NCI-H2081 (cell line): ENCODE measurements around the gene VOPP1.
A peak's percentile ranks its signal among the peaks of the same experiment; 100 is the strongest.

ENCODE experiments used
- DNase-seq, 2 experiments: peaks; one replicate each; lab custom pipeline; 2025; lab: John Stamatoyannopoulos, UW

Gene VOPP1

DNA sequence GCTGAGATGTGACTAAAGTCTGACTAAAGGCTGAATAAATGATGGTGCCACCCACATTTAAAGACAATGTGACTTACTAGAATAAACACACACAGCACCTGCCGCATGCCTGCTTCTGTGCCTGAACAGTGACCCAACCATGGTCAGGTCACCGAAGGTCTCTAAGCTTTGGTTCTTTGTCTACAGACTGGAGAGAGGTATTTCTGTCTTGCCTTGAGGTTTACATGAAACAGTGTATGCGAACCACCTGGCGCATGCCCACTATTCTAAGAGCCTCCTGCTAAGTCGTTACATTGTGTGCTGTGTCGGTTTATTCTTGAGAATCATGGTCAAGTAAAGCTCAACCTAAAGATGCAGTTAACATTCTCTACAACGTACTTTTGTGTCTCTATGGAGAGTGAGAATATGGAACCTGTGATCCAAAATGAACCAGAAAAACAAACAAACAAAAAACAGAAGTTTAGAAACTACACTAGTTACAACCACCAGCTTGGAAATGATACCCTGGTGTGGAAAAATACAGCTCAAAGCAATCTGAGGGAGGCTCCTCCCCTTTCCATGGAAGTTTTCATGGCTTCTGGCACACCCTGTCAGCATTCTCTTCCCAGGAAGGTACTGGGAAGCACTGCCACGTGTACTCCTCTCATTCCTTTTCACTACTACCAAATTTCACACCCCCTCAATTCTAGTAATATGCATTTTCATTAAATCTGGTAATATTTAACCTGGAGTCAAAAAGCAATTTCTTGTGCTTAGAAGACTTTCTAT, 40.0 kb downstream of the VOPP1 start:
- DNase-seq: no peak

DNA sequence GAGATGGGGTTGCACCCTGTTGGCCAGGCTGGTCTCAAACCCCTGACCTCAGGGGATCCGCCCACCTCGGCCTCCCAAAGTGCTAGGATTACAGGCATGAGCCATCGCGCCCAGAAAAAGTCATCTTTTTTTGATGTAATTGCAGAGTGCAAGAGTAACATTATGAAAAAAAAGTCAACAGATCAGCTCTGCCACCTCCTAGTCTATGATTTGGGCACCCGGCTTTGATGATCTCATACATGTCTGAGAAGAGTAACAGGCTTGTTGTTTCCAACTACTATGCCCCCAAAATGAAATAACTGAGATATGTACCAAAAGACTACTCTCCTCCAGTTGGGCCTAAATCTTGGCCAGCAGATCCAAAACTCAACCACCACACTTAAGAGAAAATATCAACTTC, 40.8 kb downstream of the VOPP1 start:
- DNase-seq: no peak

DNA sequence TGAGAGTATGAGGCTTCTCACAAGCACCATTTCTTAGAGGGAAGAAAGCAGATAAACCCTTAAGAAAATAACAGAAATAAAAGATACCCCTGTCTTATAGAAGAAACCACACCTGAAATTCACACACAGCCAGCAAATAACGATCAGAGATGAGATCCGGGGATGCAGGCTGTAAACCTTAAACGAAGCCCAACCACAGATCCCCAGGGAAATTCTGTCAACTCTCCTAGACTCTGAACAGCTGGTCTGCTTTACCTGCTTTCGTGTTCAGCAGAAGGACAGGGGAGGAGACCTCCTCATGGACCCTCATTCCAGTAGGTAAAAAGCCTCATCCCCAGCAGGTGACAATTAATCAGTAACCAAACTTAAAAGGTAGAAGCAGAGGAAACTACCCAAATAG, 45.0 kb downstream of the VOPP1 start:
- peak in 1 of 2 experiments; percentile 37 for DNase-seq

DNA sequence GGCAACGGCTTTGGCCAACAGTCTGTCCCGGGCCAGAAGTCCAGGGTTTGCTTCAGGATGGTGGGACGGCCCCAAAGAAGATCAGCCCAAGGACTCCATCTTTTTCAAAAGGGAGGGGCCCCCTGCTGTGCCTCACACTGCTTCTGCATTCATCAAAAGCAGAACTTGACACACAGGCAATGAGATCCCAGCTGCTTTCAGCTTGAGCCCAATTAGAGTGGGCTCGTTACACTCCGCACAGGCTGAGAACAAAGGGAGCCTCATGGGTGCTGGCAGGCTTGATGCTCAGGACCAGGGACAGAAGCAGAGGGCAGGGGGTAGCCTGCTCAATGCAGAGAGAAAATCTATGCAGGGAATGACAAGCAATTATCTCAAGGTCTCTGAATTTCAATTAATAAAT, 45.5 kb downstream of the VOPP1 start:
- DNase-seq: peak; percentile 72 to 87

DNA sequence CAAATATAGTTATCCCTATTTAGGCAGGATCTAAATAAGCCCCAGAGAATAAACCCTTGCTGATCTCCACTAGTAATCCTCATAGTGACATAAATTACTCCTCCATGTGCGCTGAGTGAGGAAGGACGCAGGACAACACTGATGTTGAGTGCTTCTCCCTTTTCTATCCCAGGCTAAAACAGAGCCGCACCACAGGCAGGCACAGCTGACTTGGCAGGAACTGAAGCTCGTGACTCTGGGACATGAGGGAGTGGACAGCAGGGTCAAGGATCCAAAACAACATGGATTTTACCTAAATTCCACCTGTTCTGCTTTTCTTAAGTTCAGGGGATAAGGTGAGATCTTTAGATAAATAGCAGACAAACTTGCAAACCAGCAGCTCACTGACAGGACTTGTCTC, 46.0 kb downstream of the VOPP1 start:
- no peak for DNase-seq

DNA sequence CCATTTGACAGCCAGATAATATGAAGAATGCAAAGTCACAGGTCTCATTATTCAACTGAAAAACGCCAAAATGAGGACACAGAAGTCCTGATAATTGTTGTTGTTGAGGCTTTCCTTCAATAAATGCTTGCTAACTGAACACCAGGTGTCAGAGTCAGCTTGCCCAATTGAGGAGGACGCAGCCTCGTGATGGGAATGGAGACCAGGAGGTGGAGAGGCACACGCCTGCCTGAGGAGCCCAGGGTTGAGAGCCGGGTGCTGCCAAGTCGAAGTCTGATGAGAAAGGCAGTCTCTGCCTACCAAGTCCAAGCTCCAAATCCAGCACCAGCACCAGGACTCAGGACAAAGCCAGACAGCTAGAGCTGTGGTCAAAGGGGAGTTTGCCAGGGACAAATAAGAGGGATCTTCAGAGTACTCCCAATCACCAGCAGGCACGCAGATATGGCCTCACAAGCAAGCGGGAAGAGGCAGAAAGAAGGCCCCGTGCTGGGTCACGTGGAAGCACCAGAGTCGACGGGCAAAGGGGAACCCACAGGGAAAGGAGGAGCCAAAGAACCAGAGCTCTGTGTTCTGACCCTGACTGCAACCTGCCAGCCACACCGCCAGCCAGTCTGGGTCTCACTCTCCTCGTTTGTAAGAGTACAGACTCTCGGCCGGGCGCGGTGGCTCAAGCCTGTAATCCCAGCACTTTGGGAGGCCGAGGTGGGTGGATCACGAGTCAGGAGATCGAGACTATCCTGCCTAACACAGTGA, 47.6 kb downstream of the VOPP1 start:
- no peak for DNase-seq

DNA sequence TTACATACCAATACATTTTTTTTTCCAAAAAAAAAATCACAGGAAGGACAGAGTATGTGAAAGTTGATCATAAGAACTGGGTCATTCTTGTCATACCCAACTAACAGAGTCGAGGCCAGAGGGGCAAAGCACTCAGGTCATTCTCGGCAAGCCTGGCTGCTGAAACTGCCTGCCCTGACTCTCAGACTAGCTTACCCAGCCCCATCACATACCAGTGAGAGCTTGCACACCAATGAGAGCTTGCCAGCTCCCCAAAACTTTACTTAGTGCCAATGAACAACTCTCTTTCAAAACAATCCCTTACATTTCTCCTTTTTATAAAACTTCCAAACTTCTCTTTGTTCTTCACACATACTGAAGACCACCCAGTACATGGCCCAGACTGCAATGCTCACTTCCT, 48.9 kb downstream of the VOPP1 start:
- no peak for DNase-seq

DNA sequence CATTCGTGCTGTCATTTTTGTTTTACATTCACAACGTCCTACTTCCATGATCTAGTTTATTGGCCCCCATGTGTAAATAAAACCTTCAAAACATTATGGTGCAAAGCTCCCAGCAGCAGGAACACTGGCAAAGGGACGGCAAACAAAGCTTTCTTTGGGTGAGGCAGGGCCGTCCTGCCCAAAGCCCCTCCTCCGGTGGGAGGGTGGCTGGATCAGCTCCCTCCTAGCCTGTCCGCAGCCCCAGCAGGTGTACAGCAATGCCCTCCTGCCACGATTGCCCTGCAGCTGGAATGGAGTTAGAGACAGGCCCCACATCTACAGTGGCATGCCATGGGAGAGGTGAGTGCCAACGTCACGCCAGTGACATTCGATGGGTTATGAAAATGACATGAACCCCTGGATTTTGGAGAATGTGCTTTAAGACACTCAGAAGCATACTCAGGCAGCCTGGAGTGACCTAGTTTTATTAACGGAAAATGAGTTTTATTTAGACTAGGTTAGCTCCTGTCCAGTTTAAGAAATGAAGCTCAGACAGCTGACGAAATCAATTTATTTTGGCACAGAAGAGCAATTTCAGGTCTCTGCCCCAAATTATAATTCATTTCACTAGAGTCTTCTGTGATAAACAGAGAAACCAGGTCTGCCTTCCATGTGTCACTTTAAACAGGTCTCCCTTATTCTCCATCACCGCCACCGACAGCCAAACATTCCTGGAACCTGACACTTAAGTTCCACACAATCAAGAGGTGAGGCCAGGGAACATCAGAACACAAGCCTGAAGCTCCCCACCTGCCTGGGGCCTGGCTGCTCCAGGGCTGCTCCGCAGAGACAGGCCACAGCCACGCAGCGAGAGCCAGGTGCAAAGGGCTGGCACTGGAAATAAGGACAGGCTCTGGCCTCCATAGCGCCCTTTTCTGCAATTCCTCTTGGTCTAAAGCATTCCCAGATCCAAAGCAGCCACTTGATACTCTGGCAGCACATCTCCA, 50.1 kb downstream of the VOPP1 start:
- no peak for DNase-seq

DNA sequence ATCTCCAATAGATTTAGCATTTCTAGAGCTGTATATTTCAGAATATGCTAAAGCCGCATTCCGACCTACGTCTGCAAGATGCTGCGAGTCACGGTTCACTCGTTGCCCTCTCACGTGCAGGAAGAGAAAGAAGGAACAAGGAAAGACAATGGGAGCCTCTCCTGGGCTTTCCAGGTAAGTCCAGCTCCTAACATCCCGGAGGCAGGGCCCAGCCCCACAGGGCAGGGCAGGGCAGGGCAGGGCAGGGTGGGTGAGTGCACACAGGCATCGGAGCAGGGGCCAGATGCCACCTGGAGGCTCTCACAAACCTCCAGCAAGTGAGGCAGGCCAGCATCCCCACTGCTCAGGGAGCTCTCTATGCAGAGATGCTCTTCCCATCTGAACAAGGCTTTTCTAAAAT, 50.8 kb downstream of the VOPP1 start:
- no peak for DNase-seq

DNA sequence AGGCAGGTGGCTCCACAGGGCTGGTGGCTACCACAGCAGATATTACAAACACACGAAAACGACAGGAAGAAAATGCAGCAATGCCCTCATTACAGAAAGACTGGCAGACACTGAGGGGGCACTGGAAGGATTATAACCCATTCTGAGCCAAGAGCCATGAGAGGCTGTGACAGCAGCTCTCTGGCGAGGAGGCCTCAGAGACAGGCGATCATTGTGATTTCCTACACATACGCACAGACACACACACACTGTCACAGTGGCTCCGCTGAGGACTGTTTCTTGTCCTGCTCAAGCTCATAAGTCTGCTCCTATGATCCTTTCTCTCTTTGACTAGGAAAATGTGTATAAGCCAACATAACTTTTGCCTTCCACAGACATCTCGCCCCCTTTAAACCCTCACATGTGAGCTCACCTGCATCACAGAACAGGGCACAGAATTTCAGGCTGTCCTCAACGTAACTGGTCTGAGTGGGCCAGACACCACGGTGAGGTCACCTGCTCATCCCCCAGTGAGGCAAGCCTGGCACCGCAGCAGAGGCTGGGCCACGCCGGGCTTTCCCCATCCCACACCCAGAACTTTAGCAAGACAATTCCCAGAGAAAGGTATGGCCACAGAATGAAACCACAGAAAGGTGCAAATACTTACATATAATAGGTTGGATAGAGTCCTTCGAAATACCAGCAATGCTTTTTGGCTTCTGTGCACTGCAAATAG, 51.7 kb downstream of the VOPP1 start:
- DNase-seq: no peak

DNA sequence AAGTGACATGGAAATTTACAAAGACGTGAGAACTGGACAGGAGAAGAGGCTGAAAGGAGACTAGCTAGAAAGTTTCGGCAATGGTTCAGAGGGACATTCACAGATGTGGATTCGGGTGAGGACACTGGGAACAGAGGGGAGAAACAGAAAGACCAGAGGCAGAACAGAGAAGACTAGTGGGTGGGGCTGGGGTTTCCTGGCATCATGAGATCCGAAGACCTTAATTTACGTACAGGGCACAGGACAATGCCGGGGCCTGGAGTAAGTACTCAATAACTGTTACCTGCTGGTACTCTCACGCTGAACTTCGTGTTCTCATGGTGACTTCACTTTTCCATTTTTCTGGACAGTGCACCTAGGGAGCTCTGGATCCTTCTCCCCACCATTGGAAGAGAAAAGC, 53.5 kb downstream of the VOPP1 start:
- DNase-seq: no peak

DNA sequence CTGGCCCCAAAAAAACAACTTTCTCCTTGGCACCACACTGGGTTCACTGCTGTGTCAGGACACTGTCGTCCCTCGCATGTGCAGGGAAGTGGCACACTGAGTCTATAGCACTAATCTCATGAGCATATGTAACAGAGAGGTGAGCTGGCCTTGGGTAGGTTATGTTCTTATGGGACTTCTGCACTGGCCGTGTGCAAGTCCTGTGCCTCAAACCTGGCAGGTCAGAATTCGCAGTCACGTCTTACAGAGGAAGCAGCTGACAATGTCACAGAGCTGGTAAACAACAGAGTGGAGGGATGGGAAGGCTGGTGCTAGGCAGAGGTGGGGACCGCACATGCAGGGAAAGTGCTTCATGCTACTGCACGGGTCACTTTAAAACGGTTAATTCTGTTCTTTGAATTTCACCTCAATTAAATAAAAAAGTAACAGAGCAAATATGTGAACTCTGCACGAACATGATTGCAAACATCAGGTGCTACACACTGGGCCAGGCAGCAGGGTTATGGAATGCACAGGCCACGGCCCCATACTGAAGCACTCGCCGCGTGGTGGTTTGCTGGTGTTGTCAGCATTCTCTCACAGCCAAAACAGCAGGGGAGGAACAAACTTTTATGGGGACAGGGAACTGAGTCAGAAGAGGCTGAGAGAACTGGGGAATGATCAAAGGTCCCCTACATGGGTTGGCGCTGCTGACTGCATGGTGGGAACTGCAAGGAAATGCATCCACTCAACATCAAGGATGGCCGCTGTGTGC, 54.2 kb downstream of the VOPP1 start:
- DNase-seq: no peak

DNA sequence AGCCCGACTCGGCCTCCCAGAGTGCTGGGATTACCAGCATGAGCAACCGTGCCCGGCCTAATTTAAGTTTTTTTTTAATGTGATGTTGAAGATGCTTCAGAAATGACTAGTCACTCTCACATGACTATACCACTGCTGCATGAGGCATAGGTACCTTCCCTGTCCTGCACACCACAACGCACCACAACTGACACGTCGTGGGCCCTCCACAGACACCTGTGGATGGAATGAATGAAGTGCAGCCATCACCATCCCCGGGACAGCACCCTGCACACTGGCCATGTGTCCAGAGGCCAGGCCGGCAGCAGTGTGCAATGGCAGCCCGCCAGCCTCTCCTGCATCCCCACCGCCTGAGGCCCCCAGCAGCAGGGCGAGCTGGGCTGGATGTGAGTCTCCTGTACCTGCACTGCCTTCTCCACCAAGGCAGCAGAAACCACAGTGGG, 55.1 kb downstream of the VOPP1 start:
- DNase-seq: no peak

DNA sequence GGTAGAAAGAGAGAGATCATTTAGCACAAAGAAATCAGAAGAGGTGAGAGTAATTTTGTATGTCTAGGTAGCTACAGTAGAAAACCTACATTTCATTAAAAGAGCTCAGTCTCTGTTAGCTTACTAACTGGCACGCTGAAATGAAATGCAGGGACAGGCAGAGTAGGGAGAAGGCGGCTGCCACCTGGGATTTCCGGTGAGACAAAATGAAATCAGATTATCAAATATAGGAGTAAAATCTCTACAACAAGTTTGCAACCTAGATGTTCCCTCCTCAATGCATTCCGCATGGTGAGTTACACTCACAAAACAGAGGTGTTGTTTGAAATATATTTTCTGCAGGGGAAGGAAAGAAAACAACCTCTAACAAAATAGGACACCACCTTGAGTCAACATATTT, 55.9 kb downstream of the VOPP1 start:
- DNase-seq: no peak

DNA sequence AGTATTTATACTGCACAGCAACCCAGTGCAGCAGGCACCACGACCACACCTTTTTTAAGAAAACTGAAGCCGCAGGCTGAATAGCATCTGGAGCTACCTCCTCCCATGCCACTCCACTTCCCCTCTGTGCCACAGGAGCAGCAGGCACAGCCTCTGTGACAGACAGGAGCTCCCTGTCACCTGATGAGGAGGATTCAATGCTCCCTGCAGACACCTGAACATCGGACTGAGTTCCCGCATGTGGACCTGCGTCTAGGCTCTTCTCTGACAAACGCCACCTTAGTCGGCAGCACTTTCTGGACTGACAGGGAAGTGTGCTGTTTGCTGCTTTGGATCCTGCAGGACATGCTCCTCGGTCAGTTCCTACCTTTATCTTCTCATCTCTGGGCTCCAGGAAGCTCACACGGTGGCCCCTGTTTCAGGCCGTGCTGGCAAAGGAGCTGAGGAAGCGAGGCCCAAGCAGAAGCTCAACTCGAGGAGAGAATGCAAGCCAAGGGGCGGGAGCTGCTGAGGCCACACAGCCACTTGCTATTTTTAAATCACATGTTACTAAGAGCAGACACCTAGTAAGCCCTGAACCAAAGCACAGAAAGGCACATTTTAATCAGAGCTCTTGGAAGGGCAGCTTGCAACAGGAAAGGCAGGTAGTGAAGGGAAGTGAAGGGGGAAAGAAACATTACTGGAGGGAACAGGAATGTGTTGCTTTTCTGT, 56.6 kb downstream of the VOPP1 start:
- no peak for DNase-seq

DNA sequence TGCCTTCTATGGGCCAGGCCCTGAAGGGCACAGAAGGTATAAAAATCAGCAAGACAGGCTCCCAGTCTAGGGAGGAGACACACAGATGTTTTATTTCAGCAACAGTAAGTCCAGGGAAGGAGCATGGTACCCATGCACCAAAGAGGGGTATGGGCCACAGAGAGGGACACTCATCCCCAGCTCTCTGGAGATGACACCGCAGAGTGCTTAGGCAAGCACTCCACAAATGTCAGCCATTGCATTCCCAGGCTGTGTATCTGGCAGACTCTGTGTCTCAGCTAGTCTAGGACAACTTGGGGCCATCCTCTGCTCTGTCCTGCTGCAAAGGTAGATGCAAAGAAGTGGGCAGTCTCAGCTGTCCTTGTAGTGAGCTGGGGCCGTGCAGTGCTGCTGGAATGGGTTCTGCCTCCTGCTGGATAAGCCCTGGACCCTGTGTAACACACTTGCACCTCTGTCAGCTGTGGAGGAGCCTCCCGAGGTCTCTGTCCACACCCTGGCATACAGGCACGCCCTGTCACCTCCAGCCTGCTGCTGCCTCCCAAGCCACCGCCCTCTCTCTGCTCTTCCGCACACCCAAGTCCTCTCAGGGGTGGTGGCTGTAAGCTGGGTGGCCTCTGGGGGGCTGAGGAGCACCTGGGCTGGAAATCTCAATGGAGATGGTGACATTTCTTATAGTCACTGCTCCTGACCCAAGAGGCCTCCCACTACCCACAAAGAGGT, 57.6 kb downstream of the VOPP1 start:
- no peak for DNase-seq

DNA sequence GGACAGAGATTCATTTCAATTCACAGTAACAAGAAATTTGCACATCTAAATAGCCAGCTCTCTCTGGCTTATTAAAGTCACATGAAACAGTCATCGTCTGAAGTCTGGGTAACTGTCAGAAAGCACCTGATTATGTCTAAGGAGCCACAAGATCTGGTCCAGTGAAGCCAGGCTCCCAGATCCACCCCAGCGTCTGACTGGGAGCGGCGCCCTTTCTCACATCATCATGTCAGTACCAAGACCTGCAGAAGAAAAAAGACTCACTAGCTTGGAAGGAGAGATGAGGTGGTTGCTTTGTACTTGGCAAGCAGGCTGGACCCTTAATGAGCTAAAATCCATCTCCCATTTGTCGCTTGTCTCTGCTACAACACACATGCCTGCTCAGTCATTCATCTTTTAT, 58.4 kb downstream of the VOPP1 start:
- no peak for DNase-seq

DNA sequence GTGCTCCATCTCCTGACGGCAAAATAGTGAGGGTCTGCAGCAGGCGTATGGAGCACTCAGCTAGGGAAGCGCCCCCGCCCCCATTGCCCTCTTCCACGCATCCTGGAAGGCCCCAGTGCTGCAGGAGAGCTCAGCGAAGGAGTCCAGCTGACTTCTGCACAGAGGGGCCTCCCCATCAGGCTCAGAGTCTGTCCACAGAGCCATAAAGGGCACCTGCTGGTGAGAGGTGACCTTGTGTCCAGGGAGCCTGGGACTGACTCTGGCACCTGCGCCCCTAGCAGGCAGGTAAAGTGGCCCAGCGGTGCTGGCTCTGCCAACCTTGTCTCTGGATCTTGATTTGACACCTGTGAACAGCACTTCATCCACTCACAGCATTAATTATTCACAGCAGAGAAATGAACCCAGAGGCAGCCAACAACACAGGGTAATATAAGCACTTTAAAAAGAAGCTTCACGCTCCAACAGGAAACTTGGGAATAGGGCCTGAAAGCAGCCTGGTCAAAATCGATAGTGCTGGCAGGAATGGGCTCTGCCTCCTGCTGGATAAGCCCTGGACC, 59.6 kb downstream of the VOPP1 start:
- DNase-seq: no peak

DNA sequence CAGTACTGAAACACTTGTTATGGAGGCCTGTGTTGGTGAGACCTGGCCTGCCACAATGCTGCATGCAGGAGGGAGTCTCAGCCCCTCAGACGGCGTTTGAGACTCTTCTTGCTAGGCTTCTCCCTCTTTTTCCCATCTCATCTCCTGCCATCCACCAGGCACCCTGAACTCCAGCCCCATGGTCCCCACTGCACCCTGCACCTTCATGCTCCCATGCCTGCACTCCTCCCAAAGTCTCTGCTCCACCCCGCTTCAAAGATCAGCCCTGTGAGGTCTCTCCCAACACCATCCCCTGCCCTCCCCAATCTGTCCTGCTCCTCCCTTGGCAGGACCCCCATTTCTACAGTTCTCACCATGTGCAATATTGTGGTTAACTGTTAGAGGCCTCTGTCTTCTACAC, 61.7 kb downstream of the VOPP1 start:
- DNase-seq: no peak
